GM19463 (cell line): ENCODE results near the gene PCCA.
"Not testable (repeated sequence)": the region's sequence is repeated elsewhere in the genome, so short reads cannot be mapped to it uniquely, and the experiment has no call there.

Experiments
- ATAC-seq: cut with Tn5 transposase; IDR thresholded peaks from one replicate; pipeline ENCODE4 v1.9.1; 2021; ENCODE audit warnings: mild to moderate bottlenecking, moderate library complexity; ENCODE audit not compliant: unreplicated experiment

PCCA gene

GRCh38 chr13:100300708-100301107, 211.8 kb downstream of the PCCA start:
- no peak for ATAC-seq

- no peak for ATAC-seq
Observed at GRCh38 chr13:100301418-100301817, 212.5 kb downstream of the PCCA start.

GRCh38 chr13:100302391-100302790, 213.5 kb downstream of the PCCA start:
- no peak for ATAC-seq

- no peak for ATAC-seq
Observed at GRCh38 chr13:100304229-100304628, 215.3 kb downstream of the PCCA start.

- ATAC-seq = no peak
Observed at GRCh38 chr13:100305398-100305797, 216.5 kb downstream of the PCCA start.

- ATAC-seq = no peak
Observed at GRCh38 chr13:100306030-100306429, 217.1 kb downstream of the PCCA start.

- ATAC-seq = no peak
Observed at GRCh38 chr13:100306434-100306999, 217.6 kb downstream of the PCCA start.

- no peak for ATAC-seq
Observed at GRCh38 chr13:100314132-100314910, 225.4 kb downstream of the PCCA start.

GRCh38 chr13:100315522-100315921, 226.6 kb downstream of the PCCA start:
- peak; percentile 57 for ATAC-seq

GRCh38 chr13:100318473-100318872, 229.6 kb downstream of the PCCA start:
- not testable (repeated sequence) for ATAC-seq

- no peak for ATAC-seq
Observed at GRCh38 chr13:100323937-100324336, 235.0 kb downstream of the PCCA start.

GRCh38 chr13:100330662-100331061, 241.8 kb downstream of the PCCA start:
- ATAC-seq = no peak

- ATAC-seq = no peak
Observed at GRCh38 chr13:100333141-100333540, 244.2 kb downstream of the PCCA start.

GRCh38 chr13:100334214-100334613, 245.3 kb downstream of the PCCA start:
- peak; percentile 92 for ATAC-seq

GRCh38 chr13:100336795-100337516, 248.1 kb downstream of the PCCA start:
- ATAC-seq = no peak

- no peak for ATAC-seq
Observed at GRCh38 chr13:100338275-100338674, 249.4 kb downstream of the PCCA start.

GRCh38 chr13:100339411-100339940, 250.6 kb downstream of the PCCA start:
- ATAC-seq = no peak

- ATAC-seq = no peak
Observed at GRCh38 chr13:100340865-100341264, 252.0 kb downstream of the PCCA start.

- ATAC-seq = no peak
Observed at GRCh38 chr13:100341327-100341726, 252.4 kb downstream of the PCCA start.

GRCh38 chr13:100344544-100344943, 255.7 kb downstream of the PCCA start:
- ATAC-seq = no peak

- ATAC-seq = no peak
Observed at GRCh38 chr13:100347968-100348367, 259.1 kb downstream of the PCCA start.

- ATAC-seq = no peak
Observed at GRCh38 chr13:100349594-100349993, 260.7 kb downstream of the PCCA start.
